Lower lobe of right lung (tissue), 2 donors: ENCODE data around the gene CMIP. TPM values are rescaled to one million over a fixed set of nuclear protein-coding genes. Genes with fewer than 3 reads are reported as not detected.

Experiments
- ATAC-seq, 2 donors: fragments of 200-7000 bp; cut with Tn5 transposase; one replicate each; pipeline ENCODE4 v1.9.1; 2020 to 2022; ENCODE audit warnings: mild to moderate bottlenecking in 2 of 2, moderate library complexity in 2 of 2
- DNase-seq: peaks from one replicate; pipeline ENCODE4 v3.0.0-alpha.2; 2020
- H3K27ac ChIP-seq: fragments of 200-600 bp; one replicate; pipeline ENCODE4 v1.8.0; 2022
- H3K27me3 ChIP-seq: fragments of 200-600 bp; one replicate; pipeline ENCODE4 v1.8.0; 2022; ENCODE audit warnings: low read depth
- H3K36me3 ChIP-seq: fragments of 200-600 bp; one replicate; pipeline ENCODE4 v1.8.0; 2022; ENCODE audit warnings: mild to moderate bottlenecking
- H3K4me1 ChIP-seq: fragments of 200-600 bp; one replicate; pipeline ENCODE4 v1.8.0; 2022
- H3K4me3 ChIP-seq: fragments of 200-600 bp; one replicate; pipeline ENCODE4 v1.8.0; 2022; ENCODE audit warnings: mild to moderate bottlenecking
- H3K9me3 ChIP-seq: fragments of 200-600 bp; one replicate; pipeline ENCODE4 v1.8.0; 2022
- intact Hi-C: fragments of 100-400 bp; cut with DNase I; formaldehyde crosslinking; loops from one replicate; pipeline ENCODE4 v1.11.0; 2022
- total RNA-seq: library from RNA; stranded (reverse); fragmentation: NEBNext Ultra II Directional; extraction: Animal tissue kit (Norgen Biotek cat#: 25700); gene quantifications from one replicate; pipeline ENCODE4 v1.2.1, GENCODE V29; 2021
- TF ChIP-seq, protein P1 (sequence below): fragments of 200-600 bp; IDR thresholded peaks from one replicate; pipeline ENCODE4 v1.8.0; 2022; ENCODE audit warnings: antibody characterized with exemption, mild to moderate bottlenecking
- donor health status: DM: no; HTN: yes; CAD: no; lungs with severe emphysema.

CMIP gene
- total RNA-seq, 1 donor from 2014 or later: 77.4 TPM

DNA sequence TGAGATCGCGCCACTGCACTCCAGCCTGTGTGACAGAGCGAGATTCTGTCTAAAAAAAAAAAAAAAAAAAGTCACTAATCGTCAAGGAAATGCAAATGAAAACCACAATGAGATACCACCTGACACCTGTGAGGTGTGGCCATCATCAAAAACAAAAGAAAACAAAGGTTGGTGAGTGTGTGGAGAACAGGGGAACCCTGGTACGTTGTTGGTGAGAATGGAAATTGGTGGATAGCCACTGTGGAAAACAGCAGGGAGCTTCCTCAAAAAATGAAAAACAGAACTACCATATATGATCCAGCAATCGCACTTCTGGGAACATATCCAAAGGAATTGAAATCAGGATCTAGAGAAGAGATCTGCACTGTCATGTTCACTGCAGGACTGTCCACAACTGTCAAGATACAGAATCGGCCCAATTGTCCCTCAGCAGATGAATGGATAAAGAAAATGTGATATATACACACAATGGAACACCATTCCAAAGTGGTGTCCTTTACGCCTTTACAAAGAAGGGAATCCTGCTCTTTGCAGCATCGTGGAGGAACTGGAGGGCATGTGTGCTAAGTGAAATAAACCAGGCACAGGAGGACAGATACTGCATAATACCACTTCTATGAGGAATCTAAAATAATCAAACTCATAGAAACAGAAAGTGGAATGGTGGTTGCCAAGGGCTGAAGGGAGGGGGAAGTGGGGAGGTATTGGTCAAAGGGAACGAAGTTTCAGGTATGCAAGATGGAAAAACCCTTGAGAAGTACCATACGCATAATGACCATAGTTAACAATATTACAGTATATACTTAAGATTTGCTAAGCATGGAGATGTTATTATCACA, 271.0 kb downstream of the CMIP start:
- Histone ChIP-seq H3K27ac (no peak overlapping the region), H3K9me3 (no peaks in the 10 kb centered on the region), H3K4me3 (no peak overlapping the region), H3K27me3 (no peaks in the 10 kb centered on the region), H3K4me1 (peaks cover 15% of the 10 kb centered on the region), H3K36me3 (no peaks in the 10 kb centered on the region)
- ATAC-seq (no peak), DNase-seq (no peak)
- TF ChIP-seq, protein P1, sequence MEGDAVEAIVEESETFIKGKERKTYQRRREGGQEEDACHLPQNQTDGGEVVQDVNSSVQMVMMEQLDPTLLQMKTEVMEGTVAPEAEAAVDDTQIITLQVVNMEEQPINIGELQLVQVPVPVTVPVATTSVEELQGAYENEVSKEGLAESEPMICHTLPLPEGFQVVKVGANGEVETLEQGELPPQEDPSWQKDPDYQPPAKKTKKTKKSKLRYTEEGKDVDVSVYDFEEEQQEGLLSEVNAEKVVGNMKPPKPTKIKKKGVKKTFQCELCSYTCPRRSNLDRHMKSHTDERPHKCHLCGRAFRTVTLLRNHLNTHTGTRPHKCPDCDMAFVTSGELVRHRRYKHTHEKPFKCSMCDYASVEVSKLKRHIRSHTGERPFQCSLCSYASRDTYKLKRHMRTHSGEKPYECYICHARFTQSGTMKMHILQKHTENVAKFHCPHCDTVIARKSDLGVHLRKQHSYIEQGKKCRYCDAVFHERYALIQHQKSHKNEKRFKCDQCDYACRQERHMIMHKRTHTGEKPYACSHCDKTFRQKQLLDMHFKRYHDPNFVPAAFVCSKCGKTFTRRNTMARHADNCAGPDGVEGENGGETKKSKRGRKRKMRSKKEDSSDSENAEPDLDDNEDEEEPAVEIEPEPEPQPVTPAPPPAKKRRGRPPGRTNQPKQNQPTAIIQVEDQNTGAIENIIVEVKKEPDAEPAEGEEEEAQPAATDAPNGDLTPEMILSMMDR: no peak
- intact Hi-C loops: no loop called here

DNA sequence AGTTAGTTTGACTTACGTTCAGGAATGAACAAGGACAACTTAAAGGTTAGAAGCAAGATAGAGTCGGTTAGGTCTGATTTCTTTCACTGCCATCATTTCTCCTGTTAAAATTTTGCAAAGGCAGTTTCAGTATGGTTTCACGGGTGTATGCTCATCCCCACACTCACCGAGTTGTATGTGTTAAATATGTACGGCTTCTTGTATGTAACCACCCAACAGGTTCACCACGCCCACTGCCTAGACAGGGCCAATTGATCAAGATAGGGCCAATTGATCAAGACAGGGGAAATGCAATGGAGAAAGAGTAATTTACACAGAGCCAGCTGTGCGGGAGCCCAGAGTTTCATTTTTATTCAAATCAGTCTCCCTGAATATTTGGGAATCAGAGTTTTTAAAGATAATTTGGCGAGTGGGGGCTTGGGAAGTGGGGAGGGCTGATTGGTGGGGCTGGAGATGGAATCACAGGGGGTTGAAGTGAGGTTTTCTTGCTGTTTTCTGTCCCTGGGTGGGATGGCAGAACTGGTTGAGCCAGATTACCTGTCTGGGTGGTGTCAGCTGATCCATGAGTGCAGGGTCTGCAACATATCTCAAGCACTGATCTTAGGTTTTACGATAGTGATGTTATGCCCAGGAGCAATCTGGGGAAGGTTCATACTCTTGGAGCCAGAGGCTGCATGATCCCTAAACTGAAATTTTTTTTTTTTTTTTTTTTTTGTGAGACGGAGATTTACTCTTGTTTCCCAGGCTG, 272.0 kb downstream of the CMIP start:
- intact Hi-C loops: no loop called here
- TF ChIP-seq, protein P1: no peak
- Histone ChIP-seq H3K27ac (no peak overlapping the region), H3K4me1 (peaks cover 23% of the 10 kb centered on the region), H3K9me3 (no peaks in the 10 kb centered on the region), H3K36me3 (no peaks in the 10 kb centered on the region), H3K4me3 (no peak overlapping the region), H3K27me3 (no peaks in the 10 kb centered on the region)
- ATAC-seq (no peak), DNase-seq (no peak)

DNA sequence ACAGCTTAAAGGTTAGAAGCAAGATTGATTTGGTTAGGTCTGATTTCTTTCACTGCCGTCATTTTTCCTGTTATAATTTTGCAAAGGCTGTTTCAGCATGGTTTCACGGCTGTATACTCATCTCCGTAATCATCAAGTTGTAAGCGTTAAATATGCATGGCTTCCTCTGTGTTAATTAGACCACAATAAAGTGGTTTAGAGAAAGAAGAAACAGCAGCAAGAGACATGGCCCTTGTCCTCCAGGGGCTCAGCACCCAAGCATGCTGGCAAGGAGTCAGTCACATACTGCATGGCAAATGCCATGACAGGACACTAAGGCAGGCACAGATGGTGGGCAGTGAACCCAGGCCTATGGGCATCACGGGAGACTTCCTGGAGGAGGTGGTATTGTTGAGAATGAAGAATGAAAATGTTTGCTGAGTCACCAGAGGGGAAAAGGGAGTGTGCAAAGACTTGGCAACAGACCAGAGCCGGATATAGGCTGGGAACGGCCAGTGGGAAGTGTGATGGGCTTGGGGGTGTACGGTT, 273.1 kb downstream of the CMIP start:
- Histone ChIP-seq H3K27ac (no peak overlapping the region), H3K9me3 (no peaks in the 10 kb centered on the region), H3K27me3 (no peaks in the 10 kb centered on the region), H3K4me3 (no peak overlapping the region), H3K36me3 (no peaks in the 10 kb centered on the region), H3K4me1 (peaks cover 23% of the 10 kb centered on the region)
- TF ChIP-seq, protein P1: no peak
- DNase-seq: no peak
- intact Hi-C loops: no loop called here
- ATAC-seq: no peak

DNA sequence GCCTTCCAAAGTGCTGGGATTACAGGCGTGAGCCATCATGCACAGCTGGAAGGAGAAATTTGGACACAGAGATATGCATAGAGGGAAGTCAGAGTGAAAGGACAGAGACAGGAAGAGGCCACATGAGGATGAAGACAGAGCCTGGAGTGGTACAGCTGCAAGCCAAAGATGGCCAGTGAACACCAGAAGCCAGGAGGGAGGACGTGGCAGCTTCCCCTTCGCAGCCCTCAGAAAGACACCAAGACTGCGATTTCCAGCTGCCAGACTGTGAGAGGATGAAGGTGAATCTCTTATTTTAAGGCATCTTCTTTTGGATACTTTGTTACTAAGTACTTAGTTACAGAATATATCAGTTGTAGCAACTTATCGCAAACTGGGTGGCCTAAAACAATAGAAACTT, 274.0 kb downstream of the CMIP start:
- no peak for ATAC-seq
- intact Hi-C loops: no loop called here
- Histone ChIP-seq H3K4me1 (peaks cover 23% of the 10 kb centered on the region), H3K4me3 (no peak overlapping the region), H3K36me3 (no peaks in the 10 kb centered on the region), H3K9me3 (no peaks in the 10 kb centered on the region), H3K27me3 (no peaks in the 10 kb centered on the region), H3K27ac (peak overlapping the region; percentile 21)
- TF ChIP-seq, protein P1: no peak
- DNase-seq: no peak

DNA sequence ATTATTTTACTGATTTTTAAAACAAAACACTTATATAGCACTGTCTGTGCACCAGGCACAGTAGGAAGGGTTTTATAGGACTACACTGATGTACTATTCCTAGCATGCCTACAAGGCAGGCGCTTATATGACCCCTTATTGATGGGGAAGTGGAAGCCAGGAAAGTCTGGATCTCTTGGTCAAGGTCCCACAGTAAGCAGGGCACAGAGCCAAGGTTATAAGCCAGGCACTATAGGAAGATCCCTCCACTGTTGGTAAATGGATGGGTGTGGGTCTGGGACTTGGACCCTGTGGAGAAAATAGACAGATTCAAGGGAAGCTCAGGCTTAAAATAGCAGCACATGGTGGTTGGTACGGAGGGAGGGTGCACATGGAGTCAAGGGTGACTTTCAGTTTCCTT, 275.4 kb downstream of the CMIP start:
- Histone ChIP-seq H3K27ac (no peak overlapping the region), H3K9me3 (no peaks in the 10 kb centered on the region), H3K4me1 (peaks cover 23% of the 10 kb centered on the region), H3K27me3 (no peaks in the 10 kb centered on the region), H3K4me3 (no peak overlapping the region), H3K36me3 (no peaks in the 10 kb centered on the region)
- intact Hi-C loops: loop anchor here (10.0 kb wide), 1 partner anchor 315 kb away; no protein-coding TSS in a partner anchor
- TF ChIP-seq, protein P1: no peak
- DNase-seq (no peak), ATAC-seq (no peak)
